ENCODE measurements around the gene CRTC2.

The CRTC2 gene

DNA sequence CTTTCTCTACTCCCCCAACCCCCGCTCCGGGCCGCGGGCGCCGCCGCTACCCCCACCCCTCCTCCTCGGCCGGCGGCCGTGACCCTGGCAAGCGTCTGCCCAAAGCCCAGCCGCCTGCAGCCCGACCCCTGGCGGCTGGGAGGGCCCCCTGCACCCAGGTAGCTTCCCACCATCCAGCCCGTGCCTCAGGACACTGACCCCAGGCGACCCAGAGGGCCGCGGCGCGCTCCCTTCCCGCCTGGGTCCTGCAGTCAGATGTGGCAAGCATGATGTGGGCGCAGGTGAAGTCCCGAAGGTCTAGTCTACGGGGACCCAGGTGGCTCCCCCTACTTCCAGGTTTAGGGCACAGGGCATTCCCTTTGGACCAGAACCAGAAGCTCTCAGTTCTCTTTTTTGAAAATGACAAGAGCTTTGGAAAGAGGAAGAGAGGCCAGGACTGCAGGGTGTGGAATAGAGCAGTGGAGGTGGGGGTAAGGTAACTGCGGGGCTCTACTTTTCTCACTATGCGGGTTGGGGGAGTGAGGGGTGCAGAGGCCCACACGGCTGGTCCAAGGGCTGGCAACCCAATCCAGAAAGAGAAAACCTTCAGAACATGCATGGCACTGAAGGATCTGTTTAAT, 11.7 kb downstream of the CRTC2 start, which contains the start of gene DENND4B:
DENND4B (minus strand) TSS at position 97 of the 620 bp plus-strand sequence. CDS start 2,344 bp downstream, outside the sequence.
- peak; percentile 56 for DNase-seq (ENCODE audit: low read depth, low spot score)

- DNase-seq (ENCODE audit: low read depth, low spot score): peak; percentile 14
Observed at GRCh38 chr1:153945795-153946621, 12.4 kb downstream of the CRTC2 start.

DNA sequence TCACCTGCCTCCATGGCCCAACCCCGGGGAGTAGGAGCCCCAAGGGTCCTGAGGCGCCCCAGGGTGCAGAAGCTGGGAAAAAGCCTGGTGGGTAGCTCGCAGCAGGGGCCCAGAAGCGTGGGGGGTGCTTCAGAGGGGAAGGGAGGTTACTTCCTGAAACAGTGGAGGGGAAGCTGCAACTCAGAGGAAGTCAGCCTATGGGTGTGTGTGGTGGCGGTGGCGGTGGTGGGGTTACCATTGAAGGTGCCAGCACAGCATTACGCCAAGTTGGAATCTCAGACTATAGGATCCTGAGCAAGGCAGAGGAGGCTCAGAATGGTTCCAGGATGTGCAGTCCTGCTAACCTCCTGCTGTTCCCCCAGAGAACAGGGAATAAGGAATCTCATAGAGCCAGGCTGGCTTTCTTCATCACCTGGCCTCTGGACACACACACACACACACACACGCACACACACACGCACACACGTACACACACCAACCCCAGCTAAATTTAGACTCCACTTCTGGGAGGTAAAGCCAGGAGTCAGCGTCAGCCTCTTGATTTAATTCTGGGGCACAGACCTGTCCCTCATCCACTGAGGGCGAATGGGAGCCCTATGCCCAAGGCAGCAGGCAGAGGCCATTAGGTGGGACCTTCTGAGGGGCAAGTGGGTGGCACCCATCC, 13.1 kb downstream of the CRTC2 start:
- DNase-seq (ENCODE audit: low read depth, low spot score): peak; percentile 34

DNA sequence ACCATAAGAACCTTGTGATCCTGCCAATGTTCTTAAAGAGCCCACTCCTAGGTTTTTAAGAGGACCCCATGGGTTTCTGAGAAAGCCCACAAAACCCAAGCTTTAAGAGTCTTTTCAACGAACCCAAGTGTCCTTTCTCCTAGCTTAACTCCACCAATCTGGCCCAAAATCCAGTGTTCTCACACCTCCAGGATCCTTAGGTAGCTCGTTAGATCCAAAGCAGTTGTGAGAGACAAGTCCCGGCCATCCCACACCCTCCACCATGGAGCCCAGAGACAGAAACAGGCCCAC, 13.6 kb downstream of the CRTC2 start:
- no peak for DNase-seq (ENCODE audit: low read depth, low spot score)

DNA sequence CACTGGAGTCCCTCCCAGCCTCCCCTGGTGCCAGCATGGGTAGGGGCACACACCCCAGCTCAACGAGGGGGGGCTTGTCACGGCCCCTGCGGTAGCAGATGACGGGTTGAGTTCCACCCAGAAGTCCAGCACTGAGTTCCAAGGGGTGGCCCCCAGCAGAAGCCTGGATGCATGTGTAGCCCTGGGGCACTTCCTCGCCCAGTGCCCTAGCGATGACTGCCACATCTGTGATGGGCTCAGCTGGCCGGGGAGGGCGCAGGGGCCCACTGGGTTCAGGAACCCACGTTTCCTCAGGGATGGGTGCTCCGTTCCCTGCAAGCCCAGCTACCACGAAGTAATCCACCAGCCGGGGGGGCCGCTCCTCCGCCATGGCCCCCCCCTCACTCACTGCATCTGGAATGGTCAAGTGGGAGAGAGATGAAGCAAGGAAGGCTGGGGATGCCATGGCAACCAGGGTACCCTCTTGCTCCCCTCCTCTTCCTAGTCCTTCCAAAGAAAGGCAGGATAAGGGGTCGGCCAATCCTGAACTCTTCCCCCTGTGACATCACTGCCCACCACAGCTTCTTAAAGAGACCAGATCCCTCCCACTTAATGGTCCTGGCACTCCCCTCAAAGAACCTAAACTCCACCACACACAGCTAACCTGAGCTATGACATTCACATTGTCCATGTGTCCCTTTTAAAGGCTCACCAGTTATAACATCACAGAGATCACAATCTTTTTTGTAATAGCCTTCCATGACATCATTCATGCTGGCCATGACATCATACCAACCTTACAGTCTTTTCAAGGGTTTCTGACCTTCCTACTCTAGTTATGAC, 14.2 kb downstream of the CRTC2 start:
- no peak for DNase-seq (ENCODE audit: low read depth, low spot score)

DNA sequence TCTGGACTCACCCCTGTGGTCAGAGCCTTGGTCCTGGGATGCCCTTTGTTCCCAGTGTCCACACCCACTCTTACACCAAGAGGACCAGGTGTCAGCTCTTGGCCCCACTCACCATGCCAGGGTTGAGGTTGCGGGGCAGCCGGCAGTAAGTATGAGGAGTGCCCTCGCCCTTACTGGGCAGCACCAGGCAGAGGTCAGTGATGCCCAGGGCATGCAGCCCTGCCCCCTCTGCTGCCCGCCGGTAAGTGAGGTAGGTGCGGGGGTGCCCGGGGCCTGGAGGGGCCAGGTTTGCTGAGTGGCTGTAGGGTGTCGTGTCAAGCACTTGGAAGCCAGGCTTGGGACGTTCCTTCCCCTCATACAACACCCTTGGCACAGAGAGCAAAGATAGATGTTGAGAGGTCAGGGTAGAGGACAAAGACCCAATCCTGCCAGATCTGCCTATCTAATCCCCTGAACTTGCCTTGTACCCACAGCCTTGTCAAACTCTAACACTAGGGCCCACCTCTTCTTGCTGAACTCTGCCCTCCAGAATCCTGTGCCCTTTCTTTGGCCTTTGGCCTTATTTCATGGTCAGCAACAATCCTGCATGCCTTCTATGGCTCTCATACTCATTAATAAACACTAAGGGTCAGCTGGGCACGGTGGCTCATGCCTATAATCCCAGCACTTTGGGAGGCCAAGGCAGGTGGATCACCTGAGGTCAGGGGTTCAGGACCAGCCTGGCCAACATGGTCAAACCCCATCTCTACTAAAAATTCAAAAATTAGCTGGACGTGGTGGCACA, 15.5 kb downstream of the CRTC2 start:
- DNase-seq (ENCODE audit: low read depth, low spot score): no peak

GRCh38 chr1:153941826-153942725, 16.3 kb downstream of the CRTC2 start:
- no peak for DNase-seq (ENCODE audit: low read depth, low spot score)

- DNase-seq (ENCODE audit: low read depth, low spot score): no peak
Observed at GRCh38 chr1:153940756-153941155, 17.7 kb downstream of the CRTC2 start.

DNA sequence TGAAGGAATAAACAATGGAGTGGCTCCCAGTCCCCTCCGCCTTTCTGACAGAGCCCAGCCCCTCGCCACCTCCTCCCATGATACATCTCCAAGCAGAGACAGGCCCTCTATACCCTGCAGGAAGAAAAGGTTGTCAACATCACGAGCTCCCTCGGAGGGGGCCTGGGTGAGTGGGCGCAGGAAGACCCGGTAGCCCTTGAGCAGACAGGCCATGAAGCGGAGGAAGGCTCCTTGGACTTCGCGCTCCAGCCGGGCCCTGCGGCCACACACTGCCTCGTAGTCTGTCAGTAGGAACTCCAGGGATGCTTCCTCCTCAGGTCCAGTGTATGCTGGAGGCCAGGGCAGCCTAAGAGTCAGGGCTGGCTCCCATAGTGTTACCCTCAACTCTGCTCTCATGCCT, 18.9 kb downstream of the CRTC2 start:
- DNase-seq (ENCODE audit: low read depth, low spot score): no peak

DNA sequence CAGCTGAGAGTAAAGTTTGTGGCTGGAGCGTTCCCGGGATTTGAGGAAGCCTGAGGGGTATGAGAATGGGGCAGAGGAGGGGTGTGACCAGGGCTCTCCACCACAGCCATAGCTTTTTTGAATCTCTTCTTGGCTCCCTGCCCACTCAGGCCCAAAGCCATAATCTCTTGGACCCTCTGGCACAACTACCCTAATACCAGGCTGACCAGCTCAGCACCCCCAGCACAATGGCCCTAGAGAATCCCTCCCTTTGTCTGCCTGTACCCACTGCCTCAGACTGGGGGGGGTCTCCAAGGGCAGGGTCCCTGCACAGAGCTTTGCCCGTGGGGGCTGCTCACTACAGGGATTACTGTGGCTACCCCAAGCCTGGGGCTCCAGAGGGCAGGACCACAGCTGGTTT, 19.4 kb downstream of the CRTC2 start:
- no peak for DNase-seq (ENCODE audit: low read depth, low spot score)

DNA sequence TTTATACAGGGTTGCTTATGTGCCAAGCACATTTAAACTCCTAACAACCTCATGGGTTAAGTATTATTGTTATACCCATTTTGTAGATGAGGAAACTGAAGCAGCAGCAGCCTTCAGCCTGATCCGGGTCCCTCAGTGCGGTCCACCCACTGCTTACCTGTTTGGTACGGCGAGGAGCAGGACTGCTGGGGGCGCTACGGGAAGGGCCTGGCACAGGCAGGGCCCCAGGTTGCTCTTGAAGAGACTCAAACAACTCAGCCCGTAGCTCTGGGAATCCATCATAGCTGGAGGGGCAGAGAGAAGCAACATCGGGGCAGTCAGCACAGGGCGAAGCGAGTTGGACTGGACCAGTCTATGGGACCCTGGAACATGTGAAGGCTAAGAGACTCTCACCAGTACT, 21.1 kb downstream of the CRTC2 start:
- no peak for DNase-seq (ENCODE audit: low read depth, low spot score)

- DNase-seq (ENCODE audit: low read depth, low spot score): no peak
Observed at GRCh38 chr1:153936011-153936802, 22.2 kb downstream of the CRTC2 start.

DNA sequence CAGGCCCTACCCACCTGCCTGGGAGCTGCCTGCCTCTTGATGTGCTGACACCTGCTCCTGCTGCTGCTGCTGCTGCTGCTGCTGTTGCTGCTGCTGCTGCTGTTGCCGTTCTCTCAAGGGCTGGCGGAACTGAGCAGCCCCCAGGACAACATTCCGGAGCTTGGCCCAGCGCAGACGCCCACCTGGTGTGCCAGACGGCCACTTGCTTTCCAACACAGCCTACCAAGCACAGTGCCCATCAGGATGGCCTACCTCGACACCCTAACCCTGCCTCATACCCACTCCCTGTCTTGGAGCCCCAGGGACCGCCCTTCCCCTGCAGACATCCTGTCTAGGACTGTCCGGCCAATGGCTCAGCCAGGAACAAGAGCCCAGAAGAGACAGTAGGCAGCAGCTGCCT, 23.7 kb downstream of the CRTC2 start:
- DNase-seq (ENCODE audit: low read depth, low spot score): no peak

DNA sequence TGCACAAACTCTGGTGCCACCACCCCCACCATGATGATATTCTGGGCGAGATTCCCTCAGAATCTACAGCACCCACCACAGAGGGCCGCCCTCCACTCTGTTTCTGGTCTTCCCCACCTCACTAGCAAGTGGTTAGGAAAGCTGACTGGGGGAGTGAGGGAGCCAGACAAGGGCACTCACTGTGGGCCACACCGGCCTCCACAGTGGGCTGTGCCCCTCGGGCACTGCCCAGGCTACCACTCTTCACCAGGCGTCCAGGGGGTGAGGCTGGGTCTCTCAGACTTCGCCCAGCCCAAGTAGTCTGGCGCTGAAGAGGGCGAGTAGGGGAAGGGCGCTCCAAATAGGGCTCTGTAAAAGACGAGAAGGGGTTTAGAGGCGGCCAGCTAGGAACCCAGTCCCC, 24.5 kb downstream of the CRTC2 start:
- DNase-seq (ENCODE audit: low read depth, low spot score): no peak

- no peak for DNase-seq (ENCODE audit: low read depth, low spot score)
Observed at GRCh38 chr1:153933430-153933829, 25.0 kb downstream of the CRTC2 start.

- DNase-seq (ENCODE audit: low read depth, low spot score): no peak
Observed at GRCh38 chr1:153932156-153933131, 26.0 kb downstream of the CRTC2 start.

GRCh38 chr1:153929981-153930948, 28.1 kb downstream of the CRTC2 start:
- no peak for DNase-seq (ENCODE audit: low read depth, low spot score)

Data from activated naive CD8-positive, alpha-beta T cell treated with anti-CD3 and anti-CD28 coated beads, Interleukin-2, amount 50 U/mL, for 16 hours (primary cell).